BLaER1 treated with 17β-estradiol and CSF1 and Interleukin-3, amounts not matched to agents 10 nM and 100 nM (cell line): ENCODE data around the gene CYBC1.

Experiments used
- H3K27ac ChIP-seq, 11 experiments: shearing (Covaris generic); formaldehyde crosslinking; 2 replicates each; pipeline ENCODE4 v1.8.1; 2022
- H3K27me3 ChIP-seq, 11 experiments: shearing (Covaris generic); formaldehyde crosslinking; 2 replicates each; pipeline ENCODE4 v1.8.1; 2022
- H3K36me3 ChIP-seq, 11 experiments: shearing (Covaris generic); formaldehyde crosslinking; 2 replicates each; pipeline ENCODE4 v1.8.1; 2022
- H3K4me1 ChIP-seq, 10 experiments: shearing (Covaris generic); formaldehyde crosslinking; 2 replicates each; pipeline ENCODE4 v1.8.1; 2022
- H3K4me2 ChIP-seq, 11 experiments: shearing (Covaris generic); formaldehyde crosslinking; 2 replicates each; pipeline ENCODE4 v1.8.1; 2022
- H3K4me3 ChIP-seq, 10 experiments: shearing (Covaris generic); formaldehyde crosslinking; 2 replicates each; pipeline ENCODE4 v1.8.1; 2022
- H3K9ac ChIP-seq, 11 experiments: shearing (Covaris generic); formaldehyde crosslinking; 2 replicates each; pipeline ENCODE4 v1.8.1; 2022
- H3K9me3 ChIP-seq, 11 experiments: shearing (Covaris generic); formaldehyde crosslinking; replicated peaks in 1 of 11; 2 replicates each; pipeline ENCODE4 v1.8.1; 2022
- H4K20me1 ChIP-seq, 11 experiments: shearing (Covaris generic); formaldehyde crosslinking; 2 replicates each; pipeline ENCODE4 v1.8.1; 2022
- Cebpa-rat ChIP-seq, 11 experiments: shearing (Covaris generic); IDR thresholded peaks; 2 replicates each; pipeline ENCODE4 v1.8.1; 2022

The CYBC1 gene

GRCh38 chr17:82439194-82439828 is 11.2 kb downstream of the CYBC1 start:
- Histone ChIP-seq H3K4me2 (peak overlapping the region in 9 of 11 experiments; percentile 57 to 99 (median 93); a peak in 14 of 22 replicates), H3K27ac (peak overlapping the region in 1 of 11 experiments; percentile 54; a peak in 2 of 22 replicates), H3K27me3 (no peaks in the 10 kb centered on the region), H3K4me3 (no peak overlapping the region), H3K9me3 (no peaks in the 10 kb centered on the region), H4K20me1 (peaks cover 40 to 72% (median 50%) of the 10 kb centered on the region in 11 experiments), H3K9ac (peak overlapping the region in 4 of 11 experiments; percentile 34 to 55 (median 41); a peak in 5 of 22 replicates), H3K4me1 (peaks cover 67 to 93% (median 86%) of the 10 kb centered on the region in 10 experiments), H3K36me3 (peaks cover 27 to 74% (median 45%) of the 10 kb centered on the region in 11 experiments)
- TF ChIP-seq Cebpa-rat (IDR thresholded peaks at IDR 0.05) = no peak

DNA sequence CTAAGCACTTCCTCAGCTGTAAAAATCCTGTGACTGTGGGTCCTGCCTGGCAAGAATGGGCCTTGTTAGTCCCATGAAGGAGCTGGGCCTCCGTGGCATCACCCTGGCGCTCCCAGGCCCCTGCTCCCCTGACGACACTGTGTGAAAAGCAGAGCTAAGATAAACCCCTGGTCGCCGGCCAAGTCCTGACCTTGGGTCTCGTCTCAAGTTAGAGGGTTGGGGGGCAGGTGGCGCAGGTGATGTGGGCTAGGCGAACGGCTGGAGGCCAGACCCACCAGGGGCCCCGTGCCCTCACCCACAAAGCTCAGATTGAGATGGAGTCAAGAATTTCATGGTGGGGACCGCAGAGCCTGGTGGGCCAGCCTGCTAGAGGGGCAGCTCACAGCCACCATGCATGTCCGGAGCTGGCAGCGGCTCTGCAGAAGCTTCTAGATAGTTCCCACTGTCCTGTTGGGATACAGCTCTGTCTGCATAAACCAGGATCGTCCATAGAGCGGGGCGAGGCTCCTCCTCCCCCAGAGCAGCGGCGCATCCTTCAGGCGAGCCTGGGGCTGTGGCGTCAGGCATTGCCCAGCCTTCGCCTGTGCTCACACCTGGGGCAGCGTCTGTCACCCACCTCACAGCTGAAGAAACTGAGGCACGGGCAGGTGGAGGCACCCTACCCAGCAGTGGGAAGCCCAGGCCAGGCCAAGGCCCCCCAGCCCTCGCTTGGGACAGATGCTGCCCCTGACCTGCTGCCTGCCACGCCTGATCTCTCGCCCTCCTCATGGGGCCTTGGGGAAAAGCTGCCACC is 12.0 kb downstream of the CYBC1 start:
- Histone ChIP-seq H4K20me1 (peaks cover 32 to 64% (median 43%) of the 10 kb centered on the region in 11 experiments), H3K4me2 (peak overlapping the region in 7 of 11 experiments; percentile 5 to 95 (median 26); a peak in 8 of 22 replicates), H3K27me3 (no peaks in the 10 kb centered on the region), H3K4me3 (no peak overlapping the region), H3K4me1 (peaks cover 68 to 93% (median 86%) of the 10 kb centered on the region in 10 experiments), H3K9ac (peak overlapping the region in 3 of 11 experiments; percentile 33 to 55 (median 44); a peak in 5 of 22 replicates), H3K36me3 (peaks cover 20 to 72% (median 38%) of the 10 kb centered on the region in 11 experiments), H3K9me3 (no peaks in the 10 kb centered on the region), H3K27ac (peak overlapping the region in 1 of 11 experiments; percentile 54; a peak in 1 of 22 replicates)
- no peak for TF ChIP-seq Cebpa-rat (IDR thresholded peaks at IDR 0.05)

GRCh38 chr17:82437325-82437668 is 13.3 kb downstream of the CYBC1 start:
- no peak overlapping the region for H3K27ac ChIP-seq
- H3K4me2 ChIP-seq = no peak overlapping the region
- peaks cover 7 to 64% (median 25%) of the 10 kb centered on the region in 11 experiments for H3K36me3 ChIP-seq
- H3K4me3 ChIP-seq = no peak overlapping the region
- H3K4me1 ChIP-seq = peaks cover 59 to 88% (median 80%) of the 10 kb centered on the region in 10 experiments
- H3K9me3 ChIP-seq = no peaks in the 10 kb centered on the region
- H4K20me1 ChIP-seq = peaks cover 20 to 51% (median 30%) of the 10 kb centered on the region in 11 experiments
- no peak for TF ChIP-seq Cebpa-rat (IDR thresholded peaks at IDR 0.05)
- H3K9ac ChIP-seq = no peak overlapping the region
- H3K27me3 ChIP-seq = no peaks in the 10 kb centered on the region

- peaks cover 2 to 64% (median 20%) of the 10 kb centered on the region in 11 experiments; a peak in 20 of 22 replicates for H3K36me3 ChIP-seq
Observed at GRCh38 chr17:82436601-82437324, 13.8 kb downstream of the CYBC1 start.

GRCh38 chr17:82435601-82436583 is 14.7 kb downstream of the CYBC1 start:
- no peak for TF ChIP-seq Cebpa-rat (IDR thresholded peaks at IDR 0.05)

More at GRCh38 chr17:82436601-82437324, 13.8 kb downstream of the CYBC1 start:
- H3K27ac ChIP-seq = no peak overlapping the region
- peak overlapping the region in 1 of 11 experiments; percentile 29; a peak in 2 of 22 replicates for H3K9ac ChIP-seq
- peak overlapping the region in 5 of 11 experiments; percentile 10 to 86 (median 82); a peak in 5 of 22 replicates for H3K4me2 ChIP-seq
- H3K27me3 ChIP-seq = no peaks in the 10 kb centered on the region
- peaks cover 54 to 88% (median 79%) of the 10 kb centered on the region in 10 experiments for H3K4me1 ChIP-seq
- H3K4me3 ChIP-seq = no peak overlapping the region
- TF ChIP-seq Cebpa-rat (IDR thresholded peaks at IDR 0.05) = no peak
- peaks cover 15 to 46% (median 25%) of the 10 kb centered on the region in 11 experiments for H4K20me1 ChIP-seq
- no peaks in the 10 kb centered on the region for H3K9me3 ChIP-seq

GRCh38 chr17:82435103-82435502 is 15.4 kb downstream of the CYBC1 start:
- Histone ChIP-seq H3K27me3 (no peaks in the 10 kb centered on the region), H3K36me3 (peaks cover 0 to 64% (median 20%) of the 10 kb centered on the region in 11 experiments; a peak in 18 of 22 replicates), H3K4me3 (no peak overlapping the region), H3K9ac (peak overlapping the region in 4 of 11 experiments; percentile 2 to 38 (median 30); a peak in 4 of 22 replicates), H3K9me3 (no peaks in the 10 kb centered on the region), H3K4me1 (peaks cover 40 to 85% (median 66%) of the 10 kb centered on the region in 10 experiments), H3K4me2 (peak overlapping the region; percentile 79 to 88 (median 84)), H3K27ac (peak overlapping the region in 3 of 11 experiments; percentile 2 to 25 (median 6); a peak in 2 of 22 replicates), H4K20me1 (peaks cover 4 to 30% (median 9%) of the 10 kb centered on the region in 11 experiments; a peak in 15 of 22 replicates)
- no peak for TF ChIP-seq Cebpa-rat (IDR thresholded peaks at IDR 0.05)

More at GRCh38 chr17:82435601-82436583, 14.7 kb downstream of the CYBC1 start:
- Histone ChIP-seq H3K9ac (peak overlapping the region in 6 of 11 experiments; percentile 2 to 38 (median 28); a peak in 5 of 22 replicates), H3K36me3 (peaks cover 0 to 66% (median 20%) of the 10 kb centered on the region in 11 experiments; a peak in 18 of 22 replicates), H3K4me3 (no peak overlapping the region), H3K4me1 (peaks cover 45 to 85% (median 70%) of the 10 kb centered on the region in 10 experiments), H3K27ac (peak overlapping the region in 3 of 11 experiments; percentile 2 to 25 (median 6); a peak in 4 of 22 replicates), H4K20me1 (peaks cover 10 to 37% (median 17%) of the 10 kb centered on the region in 11 experiments; a peak in 15 of 22 replicates), H3K9me3 (no peaks in the 10 kb centered on the region), H3K4me2 (peak overlapping the region; percentile 79 to 88 (median 84); a peak in 20 of 22 replicates), H3K27me3 (no peaks in the 10 kb centered on the region)

DNA sequence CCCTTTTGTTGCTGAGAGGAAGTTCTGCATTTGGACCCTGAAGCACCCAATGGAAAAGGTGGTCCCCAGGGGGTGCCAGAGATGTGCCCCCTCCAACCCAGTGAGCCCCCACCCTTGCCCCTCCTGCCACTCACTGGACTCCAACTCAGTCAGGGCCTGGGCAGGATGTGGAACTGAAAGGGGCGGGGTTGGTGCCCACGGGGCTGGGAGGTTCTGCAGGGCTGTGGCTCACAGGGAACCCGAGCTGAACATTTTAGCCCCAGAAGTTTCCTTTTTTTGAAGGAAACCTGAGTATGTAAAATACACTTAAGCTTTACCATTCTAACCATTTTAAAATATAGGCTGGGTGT is 16.4 kb downstream of the CYBC1 start:
- Histone ChIP-seq H3K9me3 (no peaks in the 10 kb centered on the region), H4K20me1 (peaks cover 0 to 20% (median 0%) of the 10 kb centered on the region in 11 experiments; a peak in 5 of 22 replicates), H3K4me1 (peaks cover 40 to 85% (median 66%) of the 10 kb centered on the region in 10 experiments), H3K9ac (peak overlapping the region in 8 of 11 experiments; percentile 18 to 53 (median 38); a peak in 5 of 22 replicates), H3K4me2 (peak overlapping the region; percentile 79 to 88 (median 84)), H3K4me3 (peak overlapping the region in 2 of 10 experiments; percentile 21 to 41; a peak in 1 of 20 replicates), H3K36me3 (peaks cover 0 to 56% (median 17%) of the 10 kb centered on the region in 11 experiments; a peak in 17 of 22 replicates), H3K27me3 (no peaks in the 10 kb centered on the region), H3K27ac (peak overlapping the region in 5 of 11 experiments; percentile 9 to 44 (median 27); a peak in 5 of 22 replicates)
- no peak for TF ChIP-seq Cebpa-rat (IDR thresholded peaks at IDR 0.05)
